Activated CD8-positive, alpha-beta T cell treated with anti-CD3 and anti-CD28 coated beads for 36 hours (primary cell): ENCODE results near the gene SLC22A13. TPM values are rescaled to one million over a fixed set of nuclear protein-coding genes. Genes with fewer than 3 reads are reported as not detected.
"Not testable (repeated sequence)": the region's sequence is repeated elsewhere in the genome, so short reads cannot be mapped to it uniquely, and the experiment has no call there.

Experiments used
- ATAC-seq: fragments of 200-7000 bp; cut with Tn5 transposase; one replicate; pipeline ENCODE4 v1.10.0; 2021; ENCODE audit warnings: mild to moderate bottlenecking, moderate library complexity
- CTCF ChIA-PET: fragments of 350-600 bp; sonication (Branson Sonifier 250); formaldehyde crosslinking; loops from one replicate; lab custom pipeline; 2021; ENCODE audit warnings: antibody characterized with exemption; lab: Charles Lee
- POLR2A ChIA-PET: fragments of 350-600 bp; sonication (Branson Sonifier 250); formaldehyde crosslinking; loops from one replicate; lab custom pipeline; 2021; ENCODE audit warnings: antibody characterized with exemption; lab: Charles Lee
- DNase-seq: peaks from one replicate; pipeline ENCODE4 v3.0.0-alpha.2; 2020
- H3K27ac Mint-ChIP-seq: one replicate; pipeline ENCODE4 v1.8.0; 2021; ENCODE audit warnings: mild to moderate bottlenecking, mixed read lengths
- H3K27me3 Mint-ChIP-seq: one replicate; pipeline ENCODE4 v1.8.0; 2021; ENCODE audit warnings: mixed read lengths
- H3K36me3 Mint-ChIP-seq: one replicate; pipeline ENCODE4 v1.8.0; 2021; ENCODE audit warnings: low read depth, mixed read lengths
- H3K4me1 Mint-ChIP-seq: one replicate; pipeline ENCODE4 v1.8.0; 2021; ENCODE audit warnings: low read depth, mixed read lengths
- H3K4me3 Mint-ChIP-seq: one replicate; pipeline ENCODE4 v1.8.0; 2021; ENCODE audit warnings: mild to moderate bottlenecking, moderate library complexity, mixed read lengths
- H3K9me3 Mint-ChIP-seq: one replicate; pipeline ENCODE4 v1.8.0; 2021; ENCODE audit warnings: mixed read lengths
- intact Hi-C: fragments of 100-400 bp; cut with micrococcal nuclease; formaldehyde crosslinking; loops from one replicate; pipeline ENCODE4 v1.10.0; 2022
- total RNA-seq, 2 experiments: library from RNA; stranded (reverse); gene quantifications; one replicate each; pipeline ENCODE4 v1.2.3, GENCODE V29; 2021
- TF ChIP-seq, protein P1 (sequence below): fragments of 200-600 bp; IDR thresholded peaks from one replicate; pipeline ENCODE4 v1.8.0; 2022; ENCODE audit warnings: antibody characterized with exemption, mild to moderate bottlenecking

Gene SLC22A13
- total RNA-seq, 2 experiments from 2014 or later: 0.18 to 0.31 TPM

DNA sequence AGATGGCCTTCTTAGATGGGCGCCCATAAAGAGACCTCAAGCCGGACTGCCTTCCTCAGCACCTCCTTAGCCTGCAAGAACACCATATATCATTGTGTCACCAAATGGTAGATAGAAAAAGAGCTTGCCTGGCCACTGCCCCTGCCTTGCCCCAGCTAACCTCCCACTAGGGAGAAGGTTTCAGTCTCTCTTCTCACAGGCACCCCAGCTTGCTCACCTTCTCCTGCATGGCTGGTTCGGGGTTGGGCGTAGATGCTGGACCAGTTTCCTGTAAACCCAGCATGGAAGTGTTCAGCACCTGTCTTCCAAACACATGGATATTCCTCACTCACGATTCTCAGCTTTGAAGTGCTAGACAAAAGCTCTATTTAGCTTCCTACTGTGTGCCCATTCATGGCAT, 13.2 kb downstream of the SLC22A13 start:
- H3K36me3 Mint-ChIP-seq: no peaks in the 10 kb centered on the region
- DNase-seq (no peak), ATAC-seq (no peak)
- no peaks in the 10 kb centered on the region for H3K4me1 Mint-ChIP-seq
- CTCF ChIA-PET: interaction anchor here (1.9 kb wide), 1 partner anchor 20 kb away, joined by 5 read pairs; no protein-coding TSS in a partner anchor
- no peak overlapping the region for H3K4me3 Mint-ChIP-seq
- H3K27ac Mint-ChIP-seq: no peak overlapping the region
- no peaks in the 10 kb centered on the region for H3K9me3 Mint-ChIP-seq
- POLR2A ChIA-PET: no interaction called here
- intact Hi-C loops: no loop called here
- TF ChIP-seq, protein P1, sequence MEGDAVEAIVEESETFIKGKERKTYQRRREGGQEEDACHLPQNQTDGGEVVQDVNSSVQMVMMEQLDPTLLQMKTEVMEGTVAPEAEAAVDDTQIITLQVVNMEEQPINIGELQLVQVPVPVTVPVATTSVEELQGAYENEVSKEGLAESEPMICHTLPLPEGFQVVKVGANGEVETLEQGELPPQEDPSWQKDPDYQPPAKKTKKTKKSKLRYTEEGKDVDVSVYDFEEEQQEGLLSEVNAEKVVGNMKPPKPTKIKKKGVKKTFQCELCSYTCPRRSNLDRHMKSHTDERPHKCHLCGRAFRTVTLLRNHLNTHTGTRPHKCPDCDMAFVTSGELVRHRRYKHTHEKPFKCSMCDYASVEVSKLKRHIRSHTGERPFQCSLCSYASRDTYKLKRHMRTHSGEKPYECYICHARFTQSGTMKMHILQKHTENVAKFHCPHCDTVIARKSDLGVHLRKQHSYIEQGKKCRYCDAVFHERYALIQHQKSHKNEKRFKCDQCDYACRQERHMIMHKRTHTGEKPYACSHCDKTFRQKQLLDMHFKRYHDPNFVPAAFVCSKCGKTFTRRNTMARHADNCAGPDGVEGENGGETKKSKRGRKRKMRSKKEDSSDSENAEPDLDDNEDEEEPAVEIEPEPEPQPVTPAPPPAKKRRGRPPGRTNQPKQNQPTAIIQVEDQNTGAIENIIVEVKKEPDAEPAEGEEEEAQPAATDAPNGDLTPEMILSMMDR: no peak
- no peaks in the 10 kb centered on the region for H3K27me3 Mint-ChIP-seq

DNA sequence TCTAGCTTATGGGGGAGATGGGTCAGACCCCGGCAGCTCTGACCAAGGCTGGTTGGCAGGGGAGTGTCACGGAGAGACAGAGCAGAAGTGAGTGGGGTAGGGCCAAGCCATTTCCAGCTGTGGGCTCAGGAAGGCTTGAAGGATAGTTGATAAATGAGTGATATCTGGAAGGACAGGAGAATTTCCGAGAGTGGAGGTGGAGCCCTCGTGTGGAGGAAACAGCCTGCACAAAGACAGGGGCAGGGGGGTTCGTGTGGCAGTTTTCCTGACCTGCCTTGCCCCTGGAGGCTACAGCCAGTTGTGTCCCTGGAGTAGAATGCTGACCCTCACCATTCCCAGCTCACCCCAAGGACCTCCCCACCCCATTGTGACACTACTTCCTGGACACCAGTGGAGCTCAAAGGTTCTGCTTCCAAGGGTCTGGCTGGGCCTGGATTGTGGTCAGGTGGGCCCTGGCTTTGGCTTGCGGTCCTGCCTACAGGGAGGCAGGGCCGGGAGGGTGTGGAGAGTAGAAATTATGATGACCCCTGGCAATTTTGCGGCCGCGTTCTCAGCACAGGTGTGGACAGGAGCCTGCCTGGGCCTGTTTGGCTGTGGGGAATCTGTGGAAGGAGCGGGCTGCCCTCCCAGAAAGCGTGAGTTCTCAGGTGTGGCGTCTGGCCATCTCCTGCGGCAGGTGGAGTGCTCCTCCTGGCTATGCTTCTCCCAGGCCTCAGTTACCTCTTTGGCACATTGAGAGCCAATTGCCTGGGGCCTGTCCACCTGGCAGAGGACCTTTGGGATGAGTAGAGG, 16.5 kb downstream of the SLC22A13 start, which contains the start of gene SLC22A14:
Gene SLC22A14, plus strand, starts transcription at position 400 of the 792 bp plus-strand sequence. CDS start 23,733 bp downstream, outside the sequence.
- ChIA-PET CTCF (interaction anchor here (0.9 kb wide), 1 partner anchor 10 kb away, joined by 3 read pairs; no protein-coding TSS in a partner anchor), POLR2A (no interaction called here)
- no peak within 1 kb of the TSS for H3K4me3 Mint-ChIP-seq
- H3K4me1 Mint-ChIP-seq: no peaks in the 10 kb centered on the region
- H3K36me3 Mint-ChIP-seq: no peaks in the 10 kb centered on the region
- H3K27ac Mint-ChIP-seq: no peak within 1 kb of the TSS
- DNase-seq: no peak
- no peaks in the 10 kb centered on the region for H3K9me3 Mint-ChIP-seq
- no peaks in the 10 kb centered on the region for H3K27me3 Mint-ChIP-seq
- no peak for ATAC-seq
- TF ChIP-seq, protein P1: no peak
- intact Hi-C loops: no loop called here

DNA sequence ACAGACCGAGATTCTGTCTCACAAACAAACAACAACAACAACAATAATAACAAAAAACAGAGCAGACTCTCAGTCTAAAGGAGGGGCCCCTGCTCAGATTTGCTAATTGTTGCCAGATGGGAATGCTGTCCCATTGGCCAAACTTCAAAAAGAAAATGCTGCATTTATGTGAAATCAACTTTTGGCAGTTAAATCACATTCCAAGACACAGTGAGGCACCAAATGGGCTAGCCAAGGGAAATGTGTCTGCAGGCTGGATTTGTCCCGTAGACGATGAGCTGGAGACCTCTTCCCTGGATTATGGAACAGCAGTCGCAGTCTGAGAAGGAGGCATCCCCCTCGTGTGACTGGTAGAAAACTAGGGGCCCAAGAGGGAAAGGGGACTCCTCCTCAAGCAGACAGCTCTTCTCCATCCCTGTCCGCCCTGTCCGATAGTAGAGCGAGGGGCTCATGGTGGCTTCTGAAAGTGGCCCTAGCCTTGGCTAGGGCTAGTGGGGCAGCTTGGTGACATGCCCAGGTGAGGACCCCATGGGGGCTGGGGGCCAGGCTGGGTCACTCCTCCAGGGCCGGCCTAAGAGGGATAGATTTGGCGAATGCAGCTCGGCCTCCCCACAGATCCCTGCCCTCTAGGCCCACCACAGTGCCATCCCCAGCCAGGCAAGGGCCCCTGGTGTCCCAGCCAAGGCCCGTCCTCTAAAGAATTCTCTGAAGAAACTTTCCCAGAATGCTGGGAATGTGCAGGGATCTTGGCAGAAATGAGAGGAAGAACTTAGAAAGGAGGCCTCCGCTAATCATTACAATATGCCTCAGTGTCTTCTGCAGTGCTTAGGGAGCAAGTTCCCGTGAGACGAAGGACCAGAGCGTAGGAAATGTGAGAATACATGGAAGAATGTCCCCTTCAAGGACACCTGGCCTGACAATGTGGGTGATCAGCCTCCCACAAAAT, 18.5 kb downstream of the SLC22A13 start:
- no peaks in the 10 kb centered on the region for H3K9me3 Mint-ChIP-seq
- ChIA-PET CTCF (no interaction called here), POLR2A (no interaction called here)
- H3K4me1 Mint-ChIP-seq: no peaks in the 10 kb centered on the region
- ATAC-seq: no peak
- H3K27ac Mint-ChIP-seq: no peak overlapping the region
- no peak overlapping the region for H3K4me3 Mint-ChIP-seq
- no peaks in the 10 kb centered on the region for H3K36me3 Mint-ChIP-seq
- DNase-seq: no peak
- intact Hi-C loops: no loop called here
- peaks cover under 1% of the 10 kb centered on the region for H3K27me3 Mint-ChIP-seq
- TF ChIP-seq, protein P1: no peak

DNA sequence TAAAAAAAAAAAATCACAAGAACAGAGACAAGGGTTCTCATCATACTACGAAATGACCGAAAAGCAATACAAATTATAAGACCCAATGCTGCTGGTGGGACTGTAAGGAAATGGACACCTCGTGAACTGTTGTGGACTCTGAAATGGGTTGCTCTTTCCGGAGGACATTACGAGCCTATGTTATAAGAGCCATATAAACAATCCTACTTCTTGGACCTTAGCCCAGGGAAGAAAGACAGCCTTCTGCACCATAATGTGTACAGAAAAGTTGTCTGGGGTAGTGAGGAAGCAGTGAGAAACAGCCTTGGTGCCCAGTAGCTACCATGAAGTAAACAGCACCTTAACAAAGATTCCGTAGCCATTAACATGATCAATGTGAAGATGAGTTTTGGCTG, 19.1 kb downstream of the SLC22A13 start:
- TF ChIP-seq, protein P1: no peak
- H3K27ac Mint-ChIP-seq: no peak overlapping the region
- H3K27me3 Mint-ChIP-seq: peaks cover 1% of the 10 kb centered on the region
- H3K9me3 Mint-ChIP-seq: no peaks in the 10 kb centered on the region
- CTCF ChIA-PET: no interaction called here
- no peaks in the 10 kb centered on the region for H3K4me1 Mint-ChIP-seq
- ATAC-seq (no peak), DNase-seq (no peak)
- intact Hi-C loops: no loop called here
- no peaks in the 10 kb centered on the region for H3K36me3 Mint-ChIP-seq
- POLR2A ChIA-PET: no interaction called here
- no peak overlapping the region for H3K4me3 Mint-ChIP-seq

DNA sequence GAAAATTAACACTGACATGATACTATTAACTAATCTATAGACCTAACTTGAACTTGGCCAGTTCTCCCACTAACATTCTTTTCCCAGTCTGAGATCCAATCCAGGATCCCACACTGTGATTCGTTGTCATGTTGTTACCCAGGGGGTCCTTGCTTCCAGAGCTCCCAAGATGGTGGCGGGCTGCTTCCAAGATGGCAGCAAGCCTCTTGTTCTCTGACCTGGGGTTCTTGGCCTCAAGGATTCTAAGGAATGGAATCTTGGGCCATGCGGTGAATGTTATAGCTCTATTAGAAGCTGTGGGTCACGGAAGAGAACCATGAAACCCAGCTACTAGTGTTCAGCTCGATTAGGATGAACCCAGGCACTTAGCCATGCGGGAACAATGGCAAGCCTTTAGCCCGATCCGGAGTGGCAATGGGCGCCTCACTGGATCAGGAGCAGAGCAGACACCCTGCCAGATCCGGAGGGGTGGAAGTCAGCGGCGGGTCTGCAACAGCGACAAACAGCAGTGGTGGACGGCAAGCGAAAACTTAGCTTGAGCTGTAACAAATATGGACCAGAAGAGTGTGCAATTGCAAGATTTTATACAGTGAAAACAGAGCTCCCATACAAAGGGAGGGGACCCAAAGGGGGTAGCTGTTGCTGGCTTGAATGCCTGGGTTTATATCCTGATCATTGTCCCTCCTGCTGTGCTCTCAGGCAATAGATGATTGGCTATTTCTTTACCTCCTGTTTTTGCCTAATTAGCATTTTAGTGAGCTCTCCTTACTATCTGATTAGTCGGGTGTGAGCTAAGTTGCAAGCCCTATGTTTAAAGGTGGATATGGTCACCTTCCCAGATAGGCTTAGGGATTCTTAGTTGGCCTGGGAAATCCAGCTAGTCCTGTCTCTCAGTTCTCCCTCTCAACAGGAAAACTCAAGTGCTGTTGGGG, 23.9 kb downstream of the SLC22A13 start:
- H3K36me3 Mint-ChIP-seq, H3K9me3 Mint-ChIP-seq, H3K4me3 Mint-ChIP-seq, H3K27me3 Mint-ChIP-seq, intact Hi-C loops, ATAC-seq, H3K27ac Mint-ChIP-seq, H3K4me1 Mint-ChIP-seq, DNase-seq: not testable (repeated sequence)
- POLR2A ChIA-PET: interaction anchor here (0.6 kb wide), 1 partner anchor 58 kb away, joined by 4 read pairs; no protein-coding TSS in a partner anchor
- CTCF ChIA-PET: interaction anchor here (0.7 to 1.2 kb wide), 2 partner anchors 8 to 190 kb away, joined by 3 read pairs; no protein-coding TSS in a partner anchor

DNA sequence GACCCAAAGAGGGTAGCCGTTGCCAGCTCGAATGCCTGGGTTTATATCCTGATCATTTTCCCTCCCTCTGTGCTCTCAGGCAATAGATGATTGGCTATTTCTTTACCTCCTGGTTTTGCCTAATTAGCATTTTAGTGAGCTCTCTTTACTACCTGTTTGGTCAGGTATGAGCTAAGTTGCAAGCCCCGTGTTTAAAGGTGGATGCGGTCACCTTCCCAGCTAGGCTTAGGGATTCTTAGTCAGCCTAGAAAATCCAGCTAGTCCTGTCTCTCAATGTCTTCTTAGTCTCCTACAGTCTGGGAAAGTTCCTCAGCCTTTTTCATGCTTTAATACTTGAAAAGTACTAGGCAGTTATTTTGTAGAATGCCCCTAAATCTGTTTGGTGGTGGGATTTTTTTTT, 31.4 kb downstream of the SLC22A13 start:
- intact Hi-C loops, POLR2A ChIA-PET: not testable (repeated sequence)
- CTCF ChIA-PET: interaction anchor here (0.9 to 1.3 kb wide), 4 partner anchors 32 to 441 kb away, joined by 3 read pairs; partner anchors contain the start of gene SLC22A13

More for the DNA sequence above, 31.4 kb downstream of the SLC22A13 start:
- not testable (repeated sequence) for ATAC-seq, H3K9me3 Mint-ChIP-seq, H3K4me3 Mint-ChIP-seq, H3K27ac Mint-ChIP-seq, H3K36me3 Mint-ChIP-seq, H3K4me1 Mint-ChIP-seq, DNase-seq, H3K27me3 Mint-ChIP-seq
